DOHH2 (cell line): ENCODE measurements around the gene AHI1.

ENCODE experiments used
- H3F3A ChIP-seq: fragments of 200-600 bp; sonication (generic), shearing (Covaris generic); 2 replicates; pipeline ENCODE4 v1.6.0; 2016; ENCODE audit warnings: antibody characterized with exemption, mild to moderate bottlenecking; ENCODE audit not compliant: control insufficient read depth, insufficient read depth
- H3K27ac ChIP-seq: fragments of 200-600 bp; sonication (generic); 2 replicates; pipeline ENCODE4 v1.5.1; 2014; ENCODE audit warnings: low read depth, mild to moderate bottlenecking, low read length, moderate library complexity
- H3K27me3 ChIP-seq: fragments of 200-600 bp; sonication (generic); 2 replicates; pipeline ENCODE4 v1.6.1; 2014; ENCODE audit warnings: mild to moderate bottlenecking, low read length, mixed read lengths; ENCODE audit not compliant: control insufficient read depth
- H3K36me3 ChIP-seq: fragments of 200-600 bp; sonication (generic); 2 replicates; pipeline ENCODE4 v1.6.1; 2014; ENCODE audit warnings: mild to moderate bottlenecking, low read length, moderate library complexity, mixed read lengths; ENCODE audit not compliant: control insufficient read depth
- H3K4me1 ChIP-seq: fragments of 200-600 bp; sonication (generic); 2 replicates; pipeline ENCODE4 v1.6.1; 2014; ENCODE audit warnings: mild to moderate bottlenecking, low read length, mixed read lengths; ENCODE audit not compliant: control insufficient read depth
- H3K4me2 ChIP-seq: fragments of 200-600 bp; sonication (generic); 2 replicates; pipeline ENCODE4 v1.6.0; 2014; ENCODE audit warnings: mild to moderate bottlenecking, low read length, moderate library complexity
- H3K4me3 ChIP-seq: fragments of 200-600 bp; sonication (generic); 2 replicates; pipeline ENCODE4 v1.5.1; 2014; ENCODE audit warnings: mild to moderate bottlenecking, low read length, mixed read lengths
- H3K79me2 ChIP-seq: fragments of 200-600 bp; sonication (generic); 2 replicates; pipeline ENCODE4 v1.6.1; 2014; ENCODE audit warnings: mild to moderate bottlenecking, low read length, mixed read lengths; ENCODE audit not compliant: control insufficient read depth
- H3K9me2 ChIP-seq: fragments of 200-600 bp; sonication (generic); replicated peaks from 2 replicates; pipeline ENCODE4 v1.6.1; 2014; ENCODE audit warnings: mild to moderate bottlenecking, low read length, mixed read lengths; ENCODE audit not compliant: control insufficient read depth
- H3K9me3 ChIP-seq: fragments of 200-600 bp; sonication (generic); 2 replicates; pipeline ENCODE4 v1.6.1; 2014; ENCODE audit warnings: antibody characterized with exemption, low read length, mixed read lengths; ENCODE audit not compliant: control insufficient read depth, insufficient read depth
- H4K20me1 ChIP-seq: fragments of 200-600 bp; sonication (generic); 2 replicates; pipeline ENCODE4 v1.6.0; 2014; ENCODE audit warnings: low read depth, mild to moderate bottlenecking, antibody characterized with exemption, low read length, moderate library complexity; ENCODE audit not compliant: control insufficient read depth, insufficient read depth
- EZH2phosphoT487 ChIP-seq: fragments of 200-600 bp; sonication (generic); IDR thresholded peaks from 2 replicates; pipeline ENCODE4 v1.6.1; 2017; ENCODE audit warnings: borderline replicate concordance, mild to moderate bottlenecking, antibody characterized with exemption, low read length, moderate library complexity, mixed read lengths
- TF ChIP-seq, protein P1 (sequence below): fragments of 200-600 bp; sonication (generic); IDR thresholded peaks from one replicate; pipeline ENCODE4 v1.5.1; 2014; ENCODE audit warnings: antibody characterized with exemption, mild to moderate bottlenecking, low read depth, low read length; ENCODE audit not compliant: poor library complexity, severe bottlenecking

The AHI1 gene

GRCh38 chr6:135258970-135259369 lies 238.6 kb downstream of the AHI1 start:
- H4K20me1 ChIP-seq, result no peaks in the 10 kb centered on the region
- no peaks in the 10 kb centered on the region for H3K27me3 ChIP-seq
- no peaks in the 10 kb centered on the region for H3K36me3 ChIP-seq
- no peak overlapping the region for H3K4me3 ChIP-seq
- H3F3A ChIP-seq, result no peaks in the 10 kb centered on the region
- H3K9me2 ChIP-seq, result no peaks in the 10 kb centered on the region
- no peak overlapping the region for H3K4me2 ChIP-seq
- H3K79me2 ChIP-seq, result no peaks in the 10 kb centered on the region
- H3K27ac ChIP-seq, result no peak overlapping the region
- H3K9me3 ChIP-seq, result no peaks in the 10 kb centered on the region
- no peak for TF ChIP-seq EZH2phosphoT487
- TF ChIP-seq, protein P1, sequence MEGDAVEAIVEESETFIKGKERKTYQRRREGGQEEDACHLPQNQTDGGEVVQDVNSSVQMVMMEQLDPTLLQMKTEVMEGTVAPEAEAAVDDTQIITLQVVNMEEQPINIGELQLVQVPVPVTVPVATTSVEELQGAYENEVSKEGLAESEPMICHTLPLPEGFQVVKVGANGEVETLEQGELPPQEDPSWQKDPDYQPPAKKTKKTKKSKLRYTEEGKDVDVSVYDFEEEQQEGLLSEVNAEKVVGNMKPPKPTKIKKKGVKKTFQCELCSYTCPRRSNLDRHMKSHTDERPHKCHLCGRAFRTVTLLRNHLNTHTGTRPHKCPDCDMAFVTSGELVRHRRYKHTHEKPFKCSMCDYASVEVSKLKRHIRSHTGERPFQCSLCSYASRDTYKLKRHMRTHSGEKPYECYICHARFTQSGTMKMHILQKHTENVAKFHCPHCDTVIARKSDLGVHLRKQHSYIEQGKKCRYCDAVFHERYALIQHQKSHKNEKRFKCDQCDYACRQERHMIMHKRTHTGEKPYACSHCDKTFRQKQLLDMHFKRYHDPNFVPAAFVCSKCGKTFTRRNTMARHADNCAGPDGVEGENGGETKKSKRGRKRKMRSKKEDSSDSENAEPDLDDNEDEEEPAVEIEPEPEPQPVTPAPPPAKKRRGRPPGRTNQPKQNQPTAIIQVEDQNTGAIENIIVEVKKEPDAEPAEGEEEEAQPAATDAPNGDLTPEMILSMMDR, result no peak
- no peaks in the 10 kb centered on the region for H3K4me1 ChIP-seq

DNA sequence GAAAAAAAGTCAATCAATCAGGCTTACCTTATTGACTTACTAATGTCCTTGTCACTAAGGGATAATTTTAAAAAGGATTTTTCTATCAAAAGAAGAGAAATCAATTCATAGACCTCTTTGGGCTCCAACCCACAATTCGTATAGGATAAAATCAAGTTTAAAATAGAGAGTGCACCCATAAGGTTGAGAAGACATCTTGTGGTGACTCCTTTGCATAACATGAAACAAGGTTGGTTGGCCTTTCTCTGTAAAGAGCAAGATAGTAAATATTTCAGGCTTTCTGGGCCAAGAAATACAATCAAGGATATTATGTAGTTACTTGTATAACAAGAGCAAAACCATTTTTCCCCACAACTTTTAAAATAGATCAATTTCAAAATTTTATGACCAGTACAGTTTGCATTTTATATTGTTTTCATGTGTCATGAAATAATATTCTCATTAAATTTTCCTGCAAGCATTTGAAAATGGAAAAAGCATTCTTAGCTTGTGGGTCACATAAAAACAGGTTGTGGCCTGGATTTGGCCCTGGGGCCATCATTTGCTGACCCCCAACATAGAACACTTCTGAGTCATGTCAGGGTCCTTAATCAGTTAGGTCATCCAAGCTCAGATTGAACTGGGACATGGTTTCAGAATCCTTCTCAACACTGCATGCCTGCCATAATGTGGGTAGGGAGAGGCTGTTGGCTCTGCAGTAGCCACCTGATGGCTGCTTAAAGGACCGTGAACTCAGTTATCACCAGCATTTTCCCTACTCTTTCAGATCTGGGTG lies 239.7 kb downstream of the AHI1 start:
- TF ChIP-seq EZH2phosphoT487, result no peak
- TF ChIP-seq, protein P1, result peak; percentile 24
- H3K79me2 ChIP-seq, result no peaks in the 10 kb centered on the region
- H3K36me3 ChIP-seq, result no peaks in the 10 kb centered on the region
- no peaks in the 10 kb centered on the region for H3K27me3 ChIP-seq
- H3F3A ChIP-seq, result no peaks in the 10 kb centered on the region
- H4K20me1 ChIP-seq, result no peaks in the 10 kb centered on the region
- H3K9me2 ChIP-seq, result no peaks in the 10 kb centered on the region
- no peak overlapping the region for H3K4me3 ChIP-seq
- H3K9me3 ChIP-seq, result no peaks in the 10 kb centered on the region
- no peaks in the 10 kb centered on the region for H3K4me1 ChIP-seq
- no peak overlapping the region for H3K4me2 ChIP-seq
- no peak overlapping the region for H3K27ac ChIP-seq

- Histone ChIP-seq H4K20me1 (no peaks in the 10 kb centered on the region), H3K4me3 (no peak overlapping the region), H3K27me3 (no peaks in the 10 kb centered on the region), H3K9me2 (no peaks in the 10 kb centered on the region), H3K27ac (no peak overlapping the region), H3K4me2 (no peak overlapping the region), H3K79me2 (no peaks in the 10 kb centered on the region), H3K9me3 (no peaks in the 10 kb centered on the region), H3K36me3 (no peaks in the 10 kb centered on the region), H3K4me1 (no peaks in the 10 kb centered on the region), H3F3A (no peaks in the 10 kb centered on the region)
- no peak for TF ChIP-seq EZH2phosphoT487
- TF ChIP-seq, protein P1, result no peak
Observed at GRCh38 chr6:135256866-135257265, 240.7 kb downstream of the AHI1 start.
